HG03175 (cell line): Measurements from ENCODE around the gene WFDC12.

Source experiments
- ATAC-seq: cut with Tn5 transposase; IDR thresholded peaks from one replicate; pipeline ENCODE4 v1.9.1; 2021; ENCODE audit warnings: mild to moderate bottlenecking, moderate library complexity; ENCODE audit not compliant: unreplicated experiment

WFDC12 gene

DNA sequence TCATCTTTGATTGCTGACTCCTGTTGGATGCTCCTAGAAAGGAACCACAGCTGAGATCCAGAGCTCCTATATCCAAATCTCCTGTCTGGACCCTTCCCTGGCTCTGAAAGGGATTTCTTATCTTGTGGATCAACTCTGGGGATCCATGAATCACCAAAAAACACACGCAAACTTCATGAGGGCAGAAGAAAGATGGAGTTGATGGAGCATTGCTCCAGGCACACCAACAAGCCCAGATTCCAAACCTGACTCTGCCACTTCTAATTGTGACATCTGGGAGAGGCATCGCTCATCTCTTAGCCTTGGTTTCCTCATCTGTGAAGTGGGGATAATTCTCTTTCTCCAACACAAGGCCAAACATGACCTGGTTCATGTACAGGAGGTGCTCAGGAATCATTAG is 30.1 kb downstream of the WFDC12 start:
- ATAC-seq = no peak

DNA sequence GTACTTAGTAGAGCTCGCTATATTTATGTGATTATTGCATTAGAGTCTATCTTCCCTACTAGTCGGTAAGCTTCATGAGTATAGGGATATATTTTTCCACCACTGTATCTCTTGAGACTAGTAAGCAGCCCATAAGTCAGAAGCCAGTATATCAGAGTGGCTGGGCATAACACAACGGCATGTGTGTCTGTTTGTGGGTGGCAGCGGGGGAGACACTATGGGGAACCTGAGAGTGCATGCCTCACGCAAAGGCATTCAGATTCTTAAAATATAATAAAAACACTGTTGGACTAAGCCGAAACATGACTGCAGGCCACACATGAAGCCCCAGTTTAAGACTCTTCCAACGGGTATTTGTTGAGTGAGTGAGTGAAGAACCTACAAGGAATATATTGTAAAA is 31.4 kb downstream of the WFDC12 start:
- ATAC-seq = no peak

DNA sequence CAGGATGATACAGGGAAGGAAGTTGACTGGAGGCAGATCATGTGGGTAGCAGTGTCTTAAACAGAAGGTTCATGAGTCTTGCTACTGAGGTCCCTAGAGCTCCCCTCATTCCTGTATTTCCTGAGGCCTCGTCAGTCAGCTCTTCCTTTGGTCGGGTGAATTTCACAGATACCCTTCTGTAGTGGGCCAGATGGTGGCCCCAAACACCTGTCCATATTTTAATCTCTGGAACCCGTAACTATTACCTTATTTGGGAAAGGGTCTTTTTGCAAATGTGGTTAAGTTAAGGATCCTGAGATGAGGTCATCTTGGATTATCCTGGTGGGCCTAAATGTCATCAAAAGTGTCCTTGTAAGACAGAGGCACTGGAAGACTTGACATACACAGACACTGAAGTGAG is 32.9 kb downstream of the WFDC12 start:
- ATAC-seq = no peak

DNA sequence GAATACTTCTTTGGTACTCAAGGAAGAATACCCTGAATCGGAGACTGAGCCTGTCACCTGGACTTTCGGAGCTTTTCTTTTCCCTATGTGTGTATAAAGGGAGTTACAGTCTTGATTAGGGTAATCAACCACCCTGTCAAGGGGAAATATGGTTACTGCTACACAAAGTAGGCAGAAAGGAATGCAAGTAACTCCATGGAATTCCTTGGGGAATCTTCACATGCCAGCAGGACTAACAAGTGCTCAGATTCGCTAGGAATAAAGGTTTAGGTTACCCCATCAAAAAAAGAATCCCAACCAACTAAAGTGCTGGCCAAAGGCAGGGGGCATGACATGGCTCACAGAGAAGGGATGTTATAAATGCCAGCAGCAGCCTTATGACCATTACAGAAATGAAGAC is 33.8 kb downstream of the WFDC12 start:
- no peak for ATAC-seq

DNA sequence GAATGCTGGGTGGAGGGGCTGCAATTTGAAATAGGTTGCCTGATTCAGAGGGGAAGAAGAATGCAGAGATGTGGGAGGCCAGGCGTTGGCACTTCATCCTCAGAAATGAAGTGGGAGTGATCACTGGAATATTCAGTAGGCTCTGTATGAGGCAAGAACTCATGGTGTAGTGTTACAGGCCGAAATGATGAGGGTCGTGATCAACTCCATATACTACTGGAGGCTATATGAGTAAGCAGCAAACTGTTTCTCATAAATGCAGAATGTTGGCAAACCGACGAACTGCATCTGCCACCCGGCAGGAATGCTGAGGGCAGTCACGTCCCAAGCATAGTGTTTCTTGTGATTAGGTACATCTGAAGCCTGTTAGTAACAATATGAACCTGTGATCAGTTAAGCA is 36.0 kb downstream of the WFDC12 start:
- ATAC-seq = no peak

DNA sequence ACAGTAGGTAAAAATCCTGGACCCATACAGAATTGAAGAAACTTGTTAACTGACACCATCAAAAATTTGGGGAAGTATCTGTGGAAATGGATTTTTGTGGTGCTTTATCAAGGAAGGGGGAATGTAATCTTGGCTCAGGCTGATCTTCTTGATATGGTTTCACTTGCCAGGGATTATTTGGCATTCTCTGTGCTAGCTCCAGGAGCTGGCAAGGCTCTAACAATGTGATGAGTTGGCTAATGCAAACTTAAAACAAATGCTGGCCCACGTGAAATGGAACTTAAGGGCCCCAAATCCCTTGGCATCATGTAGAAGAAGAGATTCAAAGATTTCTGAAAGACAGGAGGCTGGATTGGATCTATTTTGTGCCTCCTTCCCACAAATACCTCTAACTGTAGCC is 36.5 kb downstream of the WFDC12 start:
- no peak for ATAC-seq

DNA sequence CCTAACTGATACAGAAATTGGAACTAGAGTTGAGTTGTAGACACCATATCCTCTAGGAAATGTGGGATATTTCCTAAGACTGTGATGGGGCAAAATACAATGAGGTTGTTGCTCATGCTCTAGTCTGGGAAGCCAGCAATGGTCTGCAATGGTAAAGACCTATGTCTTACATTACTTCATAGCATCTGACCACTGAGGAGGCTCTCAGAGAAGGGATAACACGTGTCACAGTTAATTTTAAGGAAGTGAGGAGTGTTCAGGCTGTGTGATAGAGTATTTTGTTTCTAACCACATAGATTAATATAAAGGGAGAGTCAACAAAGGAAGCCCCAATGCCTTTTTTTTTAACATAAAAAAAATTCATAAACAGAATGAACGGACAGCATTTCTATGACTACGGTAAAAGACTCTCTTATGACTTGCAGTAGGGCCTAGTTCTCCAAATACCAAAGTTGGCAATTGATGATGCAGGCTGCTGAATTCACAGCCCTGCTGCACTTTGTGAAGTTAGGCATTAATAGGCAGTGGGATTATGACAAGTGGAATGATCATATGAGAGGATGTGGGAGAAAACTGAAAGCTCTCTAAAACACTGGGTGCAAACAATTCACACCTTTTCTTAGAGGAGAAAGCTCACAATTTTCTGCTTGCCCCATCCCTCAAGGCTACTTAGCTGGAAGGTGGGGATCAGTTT is 37.0 kb downstream of the WFDC12 start:
- no peak for ATAC-seq

DNA sequence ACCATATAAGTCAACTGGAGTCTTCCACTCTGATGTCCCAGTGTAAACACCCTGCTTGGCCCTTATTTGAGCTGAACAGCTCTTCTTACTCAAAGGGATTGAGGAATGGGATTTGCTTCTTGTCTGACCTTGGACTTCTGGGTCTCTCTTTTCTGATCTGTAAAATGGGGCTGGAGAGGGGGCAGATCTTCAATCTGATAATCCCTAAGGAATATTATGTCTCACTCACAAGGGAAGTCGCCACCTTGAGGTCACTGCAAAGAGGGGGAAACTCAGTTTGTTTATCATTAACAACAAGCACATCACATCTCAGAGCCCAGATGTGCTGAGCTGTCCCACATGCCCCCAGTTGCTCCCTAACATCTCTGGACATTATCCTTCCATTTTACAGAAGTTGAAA is 38.4 kb downstream of the WFDC12 start:
- no peak for ATAC-seq

DNA sequence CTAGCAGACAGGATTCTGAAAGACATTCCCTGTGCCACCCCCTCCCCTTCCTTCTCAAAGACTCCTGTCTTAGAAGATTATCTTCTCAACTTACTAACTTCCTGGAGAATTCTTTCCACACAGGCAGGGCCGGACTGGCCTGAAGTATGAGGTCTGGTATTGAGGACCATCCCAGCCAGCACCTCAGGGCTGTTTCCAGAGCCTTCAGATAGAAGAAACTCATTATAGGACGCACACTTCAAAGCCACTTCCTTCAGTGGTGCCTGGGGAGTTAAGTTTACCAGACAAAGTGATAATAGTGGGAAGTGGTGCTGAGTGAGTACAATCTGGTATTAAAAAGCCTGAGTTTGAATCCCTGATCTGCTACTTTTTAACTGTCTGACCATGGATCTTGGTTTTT is 39.0 kb downstream of the WFDC12 start:
- no peak for ATAC-seq

DNA sequence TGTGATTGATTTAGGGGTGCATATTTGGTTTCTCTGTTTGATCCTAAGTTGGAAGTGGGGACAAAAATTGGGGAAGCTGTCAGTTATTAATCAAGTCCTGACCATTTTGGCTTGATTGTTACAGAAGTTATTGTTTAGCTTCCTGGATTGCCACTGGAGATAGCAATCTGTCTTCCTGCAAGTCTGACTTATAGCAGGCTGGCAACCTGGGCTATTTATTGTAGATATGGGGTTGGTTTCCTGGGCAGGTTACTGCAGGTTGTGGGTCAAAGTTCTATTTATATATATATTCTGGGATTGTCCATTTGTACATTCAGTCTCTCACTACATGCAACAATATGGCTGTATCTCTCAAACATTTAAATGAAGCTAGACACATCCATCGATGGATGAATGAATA is 41.1 kb downstream of the WFDC12 start:
- no peak for ATAC-seq

DNA sequence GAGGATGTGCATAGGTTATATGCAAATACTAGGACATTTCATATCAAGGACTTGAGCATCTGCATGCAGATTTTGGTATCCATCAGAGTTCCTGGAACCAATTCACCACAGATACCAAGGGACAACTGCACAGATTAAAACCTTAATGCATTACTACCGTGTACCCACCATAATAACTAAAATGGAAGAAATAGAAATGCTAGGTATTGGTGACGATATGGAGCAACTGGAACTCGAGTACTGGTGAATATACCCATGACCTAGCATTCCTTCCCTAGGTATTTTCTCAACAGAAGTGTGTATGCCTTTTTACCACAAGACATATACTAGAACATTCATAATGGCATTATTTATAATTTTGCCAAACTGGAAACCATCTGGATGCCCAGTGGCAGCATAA is 41.8 kb downstream of the WFDC12 start:
- no peak for ATAC-seq

DNA sequence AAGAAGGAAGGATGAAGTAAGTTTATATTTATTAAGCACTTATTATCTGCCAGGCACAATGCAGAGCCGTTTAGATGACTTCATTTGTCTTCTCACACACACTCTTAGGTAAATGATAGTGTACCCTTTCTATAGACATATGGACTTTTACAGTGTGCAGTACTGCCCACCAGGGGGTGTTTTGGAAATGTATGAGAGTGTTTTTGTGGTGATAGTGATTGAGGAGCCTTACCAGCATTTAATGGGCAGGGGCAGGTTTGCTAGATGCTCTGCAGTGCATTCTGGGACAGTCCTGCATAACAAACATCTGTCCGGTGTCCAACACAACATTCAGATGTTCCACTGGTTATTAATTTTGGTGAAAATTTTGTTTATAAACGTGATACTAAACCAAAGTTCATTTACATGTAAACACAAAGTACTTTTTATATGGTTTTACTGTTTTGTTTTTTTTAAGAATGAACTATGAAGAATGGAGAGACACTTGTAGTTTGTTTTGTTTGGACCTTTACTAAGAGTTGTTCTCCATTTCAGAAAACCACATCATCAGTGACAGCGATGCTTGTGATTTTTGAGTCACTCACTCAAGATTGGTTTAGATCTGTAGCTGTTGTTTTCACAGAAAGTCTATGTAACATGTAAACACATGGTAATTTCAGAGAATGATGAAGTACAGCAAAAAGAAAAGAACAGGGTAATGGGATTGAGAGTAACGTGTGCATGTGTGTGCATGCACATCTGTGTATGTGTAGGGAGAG is 43.2 kb downstream of the WFDC12 start:
- ATAC-seq = no peak

DNA sequence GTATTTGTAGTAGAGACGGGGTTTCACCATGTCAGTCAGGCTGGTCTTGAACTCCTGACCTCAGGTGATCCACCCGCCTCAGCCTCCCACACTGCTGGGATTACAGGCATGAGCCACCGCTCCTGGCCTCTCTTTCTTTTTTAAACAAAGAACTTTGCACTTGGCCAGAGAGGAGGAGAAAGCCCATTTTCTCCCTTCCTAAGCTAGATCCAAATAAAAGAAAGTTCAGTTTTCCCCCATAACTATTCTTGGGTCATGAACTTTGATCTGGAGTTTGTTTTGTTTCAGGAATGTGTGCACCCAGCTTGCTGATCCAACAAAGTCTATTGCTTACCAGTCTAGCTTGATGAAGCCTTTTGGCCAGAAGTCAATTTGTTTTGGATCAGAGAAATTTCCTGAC is 46.7 kb downstream of the WFDC12 start:
- no peak for ATAC-seq
